Endothelial cell (in vitro differentiated cells): ENCODE data around the gene ARHGEF6. TPM values are rescaled to one million over a fixed set of nuclear protein-coding genes. Genes with fewer than 3 reads are reported as not detected.

Experiments
- DNase-seq: peaks from one replicate; pipeline ENCODE4 v3.0.0; 2021; ENCODE audit warnings: low spot score
- H3K27ac Mint-ChIP-seq: one replicate; pipeline ENCODE4 v1.8.0; 2021; ENCODE audit warnings: mixed read lengths, inconsistent platforms; ENCODE audit not compliant: unreplicated experiment
- H3K27me3 Mint-ChIP-seq: one replicate; pipeline ENCODE4 v1.8.0; 2021; ENCODE audit warnings: mild to moderate bottlenecking, moderate library complexity, mixed read lengths, inconsistent platforms; ENCODE audit not compliant: unreplicated experiment
- H3K36me3 Mint-ChIP-seq: one replicate; pipeline ENCODE4 v1.8.0; 2021; ENCODE audit warnings: mild to moderate bottlenecking, low read depth, mixed read lengths, inconsistent platforms; ENCODE audit not compliant: unreplicated experiment
- H3K4me1 Mint-ChIP-seq: one replicate; pipeline ENCODE4 v1.8.0; 2021; ENCODE audit warnings: mild to moderate bottlenecking, mixed read lengths, inconsistent platforms; ENCODE audit not compliant: unreplicated experiment
- H3K4me3 Mint-ChIP-seq: one replicate; pipeline ENCODE4 v1.8.0; 2021; ENCODE audit warnings: mild to moderate bottlenecking, mixed read lengths, inconsistent platforms; ENCODE audit not compliant: unreplicated experiment
- H3K9me3 Mint-ChIP-seq: one replicate; pipeline ENCODE4 v1.8.0; 2021; ENCODE audit warnings: mixed read lengths, inconsistent platforms; ENCODE audit not compliant: unreplicated experiment
- total RNA-seq: library from RNA; stranded (reverse); fragmentation: NEBNext Ultra II Directional; extraction: Animal tissue kit (Norgen Biotek cat#: 25700); gene quantifications from one replicate; pipeline ENCODE4 v1.2.1, GENCODE V29; 2021; ENCODE audit not compliant: unreplicated experiment
- TF ChIP-seq, protein P1 (sequence below): fragments of 200-600 bp; sonication (generic); IDR thresholded peaks from one replicate; pipeline ENCODE4 v1.5.0; 2021; ENCODE audit warnings: antibody characterized with exemption; ENCODE audit not compliant: unreplicated experiment

Gene ARHGEF6
- total RNA-seq, 1 donor from 2014 or later, result 18.8 TPM

DNA sequence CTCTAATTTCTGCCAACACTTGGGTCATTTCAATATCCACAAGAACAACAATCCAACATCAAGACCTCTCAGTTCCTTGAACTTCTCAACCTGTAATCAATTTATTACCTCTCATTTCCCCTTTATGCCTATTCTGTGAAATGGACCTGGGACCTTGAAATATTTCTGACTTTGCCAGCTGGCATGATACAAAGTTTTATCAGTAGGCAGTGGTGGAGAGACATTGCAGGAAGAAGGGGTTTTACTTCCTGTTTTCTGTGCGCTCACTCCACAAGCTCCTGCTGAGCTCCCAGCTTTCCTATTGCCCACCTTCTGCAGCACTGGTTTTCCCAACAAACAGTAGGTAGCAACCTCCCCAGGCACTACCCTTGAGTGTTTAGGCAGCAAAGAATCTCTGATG lies 3.5 kb upstream of the ARHGEF6 start:
- DNase-seq, result no peak
- Mint-ChIP-seq H3K9me3 (no peaks in the 10 kb centered on the region), H3K36me3 (no peaks in the 10 kb centered on the region), H3K27ac (no peak overlapping the region), H3K27me3 (no peaks in the 10 kb centered on the region), H3K4me1 (peaks cover 35% of the 10 kb centered on the region), H3K4me3 (no peak overlapping the region)
- TF ChIP-seq, protein P1, sequence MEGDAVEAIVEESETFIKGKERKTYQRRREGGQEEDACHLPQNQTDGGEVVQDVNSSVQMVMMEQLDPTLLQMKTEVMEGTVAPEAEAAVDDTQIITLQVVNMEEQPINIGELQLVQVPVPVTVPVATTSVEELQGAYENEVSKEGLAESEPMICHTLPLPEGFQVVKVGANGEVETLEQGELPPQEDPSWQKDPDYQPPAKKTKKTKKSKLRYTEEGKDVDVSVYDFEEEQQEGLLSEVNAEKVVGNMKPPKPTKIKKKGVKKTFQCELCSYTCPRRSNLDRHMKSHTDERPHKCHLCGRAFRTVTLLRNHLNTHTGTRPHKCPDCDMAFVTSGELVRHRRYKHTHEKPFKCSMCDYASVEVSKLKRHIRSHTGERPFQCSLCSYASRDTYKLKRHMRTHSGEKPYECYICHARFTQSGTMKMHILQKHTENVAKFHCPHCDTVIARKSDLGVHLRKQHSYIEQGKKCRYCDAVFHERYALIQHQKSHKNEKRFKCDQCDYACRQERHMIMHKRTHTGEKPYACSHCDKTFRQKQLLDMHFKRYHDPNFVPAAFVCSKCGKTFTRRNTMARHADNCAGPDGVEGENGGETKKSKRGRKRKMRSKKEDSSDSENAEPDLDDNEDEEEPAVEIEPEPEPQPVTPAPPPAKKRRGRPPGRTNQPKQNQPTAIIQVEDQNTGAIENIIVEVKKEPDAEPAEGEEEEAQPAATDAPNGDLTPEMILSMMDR, result no peak

DNA sequence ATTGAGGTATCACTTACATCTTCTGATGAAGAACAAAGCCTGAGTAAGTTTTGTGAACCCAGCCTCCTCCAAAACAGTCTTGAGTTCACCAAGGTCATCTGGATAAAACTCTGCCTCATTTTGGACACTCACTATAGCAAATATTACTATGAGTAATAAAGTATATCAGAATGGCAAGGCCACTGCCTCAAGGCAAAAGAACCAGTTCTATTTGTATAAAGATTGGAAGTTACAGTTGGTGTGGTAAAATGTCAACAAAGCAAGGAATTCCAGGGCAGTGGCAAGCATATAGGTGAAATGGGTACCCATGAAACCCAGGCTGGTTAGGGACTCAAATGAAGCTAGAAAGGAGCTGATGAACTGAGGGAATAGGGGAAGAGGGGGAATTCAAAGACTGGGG lies 2.4 kb upstream of the ARHGEF6 start:
- Mint-ChIP-seq H3K9me3 (no peaks in the 10 kb centered on the region), H3K36me3 (no peaks in the 10 kb centered on the region), H3K27ac (no peak overlapping the region), H3K4me1 (peaks cover 36% of the 10 kb centered on the region), H3K4me3 (no peak overlapping the region), H3K27me3 (no peaks in the 10 kb centered on the region)
- no peak for DNase-seq
- TF ChIP-seq, protein P1, result no peak

DNA sequence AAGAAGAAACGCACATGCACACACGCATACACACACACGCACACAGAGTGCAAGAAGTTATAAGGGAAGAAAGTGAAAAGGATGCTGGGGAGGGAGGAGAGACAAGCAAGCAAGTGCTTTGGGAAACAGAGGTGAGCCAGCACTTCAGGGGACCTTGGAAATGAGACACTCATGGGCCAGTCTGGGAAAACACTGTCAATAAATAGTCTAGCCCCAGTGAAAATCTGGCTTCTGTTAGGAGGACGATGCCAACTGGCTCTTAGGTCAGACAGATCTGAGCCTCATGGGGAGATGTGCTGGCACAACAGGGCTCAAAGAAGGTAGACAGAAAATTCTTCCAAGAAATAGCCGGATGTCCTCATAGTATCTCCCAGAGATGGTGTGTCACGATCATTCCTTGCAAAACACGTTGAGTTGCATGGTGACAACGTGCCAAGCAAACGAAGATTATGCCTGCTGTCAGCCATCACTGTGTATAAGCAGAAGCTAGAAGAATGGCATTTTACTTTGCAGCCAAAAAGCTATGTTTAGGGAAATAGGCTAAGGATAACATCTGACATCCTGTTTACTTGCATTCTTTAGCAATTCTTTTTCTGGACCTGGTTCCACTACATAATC lies 557 bp upstream of the ARHGEF6 start:
- no peak for DNase-seq
- peaks cover 36% of the 10 kb centered on the region for H3K4me1 Mint-ChIP-seq
- H3K9me3 Mint-ChIP-seq, result no peaks in the 10 kb centered on the region
- TF ChIP-seq, protein P1, result no peak
- peak overlapping the region; percentile 81 for H3K27ac Mint-ChIP-seq
- H3K27me3 Mint-ChIP-seq, result no peaks in the 10 kb centered on the region
- no peak overlapping the region for H3K4me3 Mint-ChIP-seq
- H3K36me3 Mint-ChIP-seq, result no peaks in the 10 kb centered on the region

DNA sequence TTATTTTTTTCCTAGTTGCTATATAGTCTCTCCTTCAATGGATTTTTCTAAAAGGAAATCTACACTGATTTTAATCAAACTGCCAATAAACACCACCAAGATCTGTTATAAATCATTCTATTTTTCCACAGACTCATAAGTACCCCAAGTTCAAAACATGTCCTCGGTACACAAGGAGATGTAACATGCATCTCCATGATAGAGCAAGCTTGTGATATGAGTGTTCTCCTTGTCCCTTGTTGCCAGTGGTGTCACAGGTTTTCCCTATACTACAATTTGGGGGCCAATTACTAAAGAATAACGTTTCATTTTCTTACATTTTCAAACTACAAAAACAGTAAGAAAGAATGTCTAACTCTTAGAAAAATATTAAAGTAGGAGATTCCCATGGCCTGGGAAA lies 491 bp downstream of the ARHGEF6 start:
- H3K4me1 Mint-ChIP-seq, result peaks cover 36% of the 10 kb centered on the region
- H3K4me3 Mint-ChIP-seq, result no peak overlapping the region
- no peak for DNase-seq
- no peaks in the 10 kb centered on the region for H3K9me3 Mint-ChIP-seq
- no peak overlapping the region for H3K27ac Mint-ChIP-seq
- H3K27me3 Mint-ChIP-seq, result no peaks in the 10 kb centered on the region
- H3K36me3 Mint-ChIP-seq, result no peaks in the 10 kb centered on the region
- TF ChIP-seq, protein P1, result no peak

DNA sequence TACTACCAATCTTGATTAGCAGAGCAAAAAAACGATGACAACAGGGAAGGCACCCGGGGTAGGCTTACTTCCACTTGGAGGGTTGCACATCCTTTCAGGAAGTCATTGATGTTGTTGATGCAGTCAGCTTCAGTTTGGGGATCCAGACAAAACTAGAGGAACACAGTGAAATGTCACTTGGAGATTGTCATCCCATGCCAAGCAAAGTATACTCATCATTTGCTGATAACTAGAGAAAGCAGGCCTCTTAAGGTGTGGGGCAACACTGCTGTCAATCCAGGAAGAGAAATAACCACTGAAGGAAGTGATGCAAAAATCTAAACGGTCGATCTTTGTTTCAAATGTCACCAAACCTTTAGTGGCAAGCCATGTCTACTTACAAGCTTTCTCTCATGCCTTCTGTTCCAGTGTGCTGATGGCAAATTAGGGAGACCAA lies 1.4 kb downstream of the ARHGEF6 start:
- Mint-ChIP-seq H3K36me3 (no peaks in the 10 kb centered on the region), H3K9me3 (no peaks in the 10 kb centered on the region), H3K4me1 (peaks cover 36% of the 10 kb centered on the region), H3K27ac (no peak overlapping the region), H3K4me3 (no peak overlapping the region), H3K27me3 (no peaks in the 10 kb centered on the region)
- TF ChIP-seq, protein P1, result no peak
- DNase-seq, result no peak
